ENCODE data around the gene PCSK9. TPM values are rescaled to one million over a fixed set of nuclear protein-coding genes. Genes with fewer than 3 reads are reported as not detected.

The PCSK9 gene
- 6.8 TPM for total RNA-seq (ENCODE audit: unreplicated experiment)
- long read RNA-seq, partial matches to known transcripts: 1 of 1 reads
- long read RNA-seq, other reads (novel, unspliced or antisense): 0 of 1 reads

DNA sequence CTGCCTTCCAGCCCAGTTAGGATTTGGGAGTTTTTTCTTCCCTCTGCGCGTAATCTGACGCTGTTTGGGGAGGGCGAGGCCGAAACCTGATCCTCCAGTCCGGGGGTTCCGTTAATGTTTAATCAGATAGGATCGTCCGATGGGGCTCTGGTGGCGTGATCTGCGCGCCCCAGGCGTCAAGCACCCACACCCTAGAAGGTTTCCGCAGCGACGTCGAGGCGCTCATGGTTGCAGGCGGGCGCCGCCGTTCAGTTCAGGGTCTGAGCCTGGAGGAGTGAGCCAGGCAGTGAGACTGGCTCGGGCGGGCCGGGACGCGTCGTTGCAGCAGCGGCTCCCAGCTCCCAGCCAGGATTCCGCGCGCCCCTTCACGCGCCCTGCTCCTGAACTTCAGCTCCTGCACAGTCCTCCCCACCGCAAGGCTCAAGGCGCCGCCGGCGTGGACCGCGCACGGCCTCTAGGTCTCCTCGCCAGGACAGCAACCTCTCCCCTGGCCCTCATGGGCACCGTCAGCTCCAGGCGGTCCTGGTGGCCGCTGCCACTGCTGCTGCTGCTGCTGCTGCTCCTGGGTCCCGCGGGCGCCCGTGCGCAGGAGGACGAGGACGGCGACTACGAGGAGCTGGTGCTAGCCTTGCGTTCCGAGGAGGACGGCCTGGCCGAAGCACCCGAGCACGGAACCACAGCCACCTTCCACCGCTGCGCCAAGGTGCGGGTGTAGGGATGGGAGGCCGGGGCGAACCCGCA, at the start of gene PCSK9:
Gene PCSK9 (plus strand): TSS at position 207 of the 741 bp plus-strand sequence. CDS start 290 bp downstream, at position 497.
- Mint-ChIP-seq H3K4me3 (ENCODE audit: unreplicated experiment) (peak within 1 kb of the TSS; percentile 88), H3K36me3 (ENCODE audit: low read depth, unreplicated experiment) (no peaks in the 10 kb centered on the region), H3K27ac (ENCODE audit: unreplicated experiment) (no peak within 1 kb of the TSS), H3K9me3 (ENCODE audit: unreplicated experiment) (no peaks in the 10 kb centered on the region), H3K27me3 (ENCODE audit: unreplicated experiment) (peaks cover 19% of the 10 kb centered on the region), H3K4me1 (ENCODE audit: unreplicated experiment) (peaks cover 15% of the 10 kb centered on the region)
- DNase-seq (ENCODE audit: low spot score): peak; percentile 47
- TF ChIP-seq, protein P1, sequence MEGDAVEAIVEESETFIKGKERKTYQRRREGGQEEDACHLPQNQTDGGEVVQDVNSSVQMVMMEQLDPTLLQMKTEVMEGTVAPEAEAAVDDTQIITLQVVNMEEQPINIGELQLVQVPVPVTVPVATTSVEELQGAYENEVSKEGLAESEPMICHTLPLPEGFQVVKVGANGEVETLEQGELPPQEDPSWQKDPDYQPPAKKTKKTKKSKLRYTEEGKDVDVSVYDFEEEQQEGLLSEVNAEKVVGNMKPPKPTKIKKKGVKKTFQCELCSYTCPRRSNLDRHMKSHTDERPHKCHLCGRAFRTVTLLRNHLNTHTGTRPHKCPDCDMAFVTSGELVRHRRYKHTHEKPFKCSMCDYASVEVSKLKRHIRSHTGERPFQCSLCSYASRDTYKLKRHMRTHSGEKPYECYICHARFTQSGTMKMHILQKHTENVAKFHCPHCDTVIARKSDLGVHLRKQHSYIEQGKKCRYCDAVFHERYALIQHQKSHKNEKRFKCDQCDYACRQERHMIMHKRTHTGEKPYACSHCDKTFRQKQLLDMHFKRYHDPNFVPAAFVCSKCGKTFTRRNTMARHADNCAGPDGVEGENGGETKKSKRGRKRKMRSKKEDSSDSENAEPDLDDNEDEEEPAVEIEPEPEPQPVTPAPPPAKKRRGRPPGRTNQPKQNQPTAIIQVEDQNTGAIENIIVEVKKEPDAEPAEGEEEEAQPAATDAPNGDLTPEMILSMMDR (IDR thresholded peaks at IDR 0.05; ENCODE audit: unreplicated experiment): no peak

DNA sequence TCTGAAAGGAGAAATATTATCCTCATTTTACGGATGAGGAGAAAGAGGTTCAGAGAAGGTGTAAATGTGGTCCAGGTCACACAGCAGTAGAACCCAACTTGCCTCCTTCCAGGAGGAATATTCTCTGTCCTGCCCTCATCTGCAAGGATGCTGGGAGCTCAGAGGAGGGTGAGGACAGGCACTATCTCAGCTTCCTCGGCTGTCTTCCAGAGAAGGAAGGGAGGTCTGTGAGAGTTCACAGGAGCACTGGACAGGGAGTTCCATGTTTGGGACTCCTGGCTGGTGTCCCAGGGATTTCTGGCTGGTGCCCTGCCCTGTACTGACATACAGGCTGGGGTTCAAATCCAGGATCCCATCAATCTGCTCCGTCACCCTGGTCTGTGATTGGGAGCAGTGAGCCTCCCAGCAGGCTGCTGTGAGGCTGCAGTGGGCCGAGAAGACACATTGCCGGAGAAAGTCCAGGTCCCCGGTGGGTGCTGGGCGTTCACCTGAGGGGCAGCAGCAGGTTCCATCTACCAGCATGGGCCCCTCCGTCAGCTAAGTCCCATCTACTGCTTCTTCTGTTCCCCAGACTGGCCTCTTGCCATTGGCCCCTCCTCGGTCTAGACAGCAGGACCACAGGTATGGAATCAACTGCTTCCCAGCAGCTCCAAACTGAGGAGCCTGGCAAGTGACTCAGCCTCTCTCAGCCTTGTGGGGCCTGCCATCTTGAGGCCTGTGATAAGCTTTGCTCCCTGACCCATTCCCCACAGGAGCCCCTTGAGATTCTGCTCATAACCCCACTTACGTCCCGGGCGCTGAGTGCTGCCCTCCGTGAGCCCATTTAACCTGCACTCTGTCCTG, 49.2 kb upstream of the PCSK9 start:
- H3K4me1 Mint-ChIP-seq (ENCODE audit: unreplicated experiment): peaks cover 13% of the 10 kb centered on the region
- H3K27ac Mint-ChIP-seq (ENCODE audit: unreplicated experiment): no peak overlapping the region
- H3K36me3 Mint-ChIP-seq (ENCODE audit: low read depth, unreplicated experiment): no peaks in the 10 kb centered on the region
- no peak overlapping the region for H3K4me3 Mint-ChIP-seq (ENCODE audit: unreplicated experiment)
- H3K9me3 Mint-ChIP-seq (ENCODE audit: unreplicated experiment): no peaks in the 10 kb centered on the region
- peaks cover 6% of the 10 kb centered on the region for H3K27me3 Mint-ChIP-seq (ENCODE audit: unreplicated experiment)
- TF ChIP-seq, protein P1 (IDR thresholded peaks at IDR 0.05; ENCODE audit: unreplicated experiment): no peak
- DNase-seq (ENCODE audit: low spot score): no peak

DNA sequence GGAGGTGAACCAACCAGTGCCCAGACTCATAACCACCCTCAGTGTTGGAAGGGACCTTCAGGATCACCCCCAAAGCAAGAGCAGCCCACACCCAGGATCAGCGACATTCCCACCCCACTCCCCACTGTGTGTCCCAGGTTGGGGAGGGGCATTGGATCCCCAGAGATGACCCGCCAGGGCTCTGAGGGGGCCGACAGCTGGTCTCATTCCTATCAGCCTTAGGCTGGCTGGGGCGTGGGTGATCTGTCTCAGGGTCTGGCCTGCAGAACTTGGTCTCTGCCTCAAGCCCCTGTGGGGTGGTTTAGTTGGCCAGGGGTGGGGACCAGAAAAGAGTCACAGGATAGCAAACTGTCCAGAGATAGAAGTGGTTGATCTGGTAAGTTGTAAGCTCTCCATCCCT, 48.4 kb upstream of the PCSK9 start:
- no peak overlapping the region for H3K27ac Mint-ChIP-seq (ENCODE audit: unreplicated experiment)
- no peaks in the 10 kb centered on the region for H3K36me3 Mint-ChIP-seq (ENCODE audit: low read depth, unreplicated experiment)

DNA sequence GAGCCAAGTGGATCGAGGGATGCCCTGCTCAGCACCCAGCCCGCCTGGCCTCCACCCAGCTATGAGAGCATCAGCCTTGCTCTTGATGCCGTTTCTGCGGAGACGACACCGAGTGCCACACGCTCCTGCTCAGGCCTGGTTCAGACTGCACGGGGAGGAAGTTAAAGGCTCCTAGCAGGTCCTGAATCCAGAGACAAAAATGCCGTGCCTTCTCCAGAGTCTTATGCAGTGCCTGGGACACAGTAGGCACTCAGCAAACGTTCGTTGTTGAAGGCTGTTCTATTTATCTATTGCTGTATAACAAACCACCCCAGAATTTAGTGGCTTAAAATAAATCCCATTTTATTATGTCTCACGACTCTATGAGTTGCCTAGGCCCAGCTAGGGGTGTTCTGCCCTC, 47.4 kb upstream of the PCSK9 start:
- TF ChIP-seq, protein P1 (IDR thresholded peaks at IDR 0.05; ENCODE audit: unreplicated experiment): no peak
- no peaks in the 10 kb centered on the region for H3K36me3 Mint-ChIP-seq (ENCODE audit: low read depth, unreplicated experiment)
- no peak overlapping the region for H3K4me3 Mint-ChIP-seq (ENCODE audit: unreplicated experiment)
- peaks cover 25% of the 10 kb centered on the region for H3K4me1 Mint-ChIP-seq (ENCODE audit: unreplicated experiment)
- H3K27ac Mint-ChIP-seq (ENCODE audit: unreplicated experiment): no peak overlapping the region
- DNase-seq (ENCODE audit: low spot score): no peak
- H3K27me3 Mint-ChIP-seq (ENCODE audit: unreplicated experiment): peaks cover 9% of the 10 kb centered on the region
- no peaks in the 10 kb centered on the region for H3K9me3 Mint-ChIP-seq (ENCODE audit: unreplicated experiment)

More for the DNA sequence above, 48.4 kb upstream of the PCSK9 start:
- Mint-ChIP-seq H3K4me3 (ENCODE audit: unreplicated experiment) (no peak overlapping the region), H3K4me1 (ENCODE audit: unreplicated experiment) (peaks cover 17% of the 10 kb centered on the region), H3K27me3 (ENCODE audit: unreplicated experiment) (peaks cover 9% of the 10 kb centered on the region), H3K9me3 (ENCODE audit: unreplicated experiment) (no peaks in the 10 kb centered on the region)
- DNase-seq (ENCODE audit: low spot score): no peak
- TF ChIP-seq, protein P1 (IDR thresholded peaks at IDR 0.05; ENCODE audit: unreplicated experiment): no peak
